T-helper 2 cell treated with Interferon-gamma antibody and Interleukin-4, amounts not matched to agents 5 μg/mL and 100 μg/mL, for 36 hours (primary cell): ENCODE measurements around the gene FNIP1.
"Not testable (repeated sequence)": the region's sequence is repeated elsewhere in the genome, so short reads cannot be mapped to it uniquely, and the experiment has no call there.

Experiments
- DNase-seq: peaks from one replicate; pipeline ENCODE4 v3.0.0; 2021; ENCODE audit warnings: low spot score
- H3K27ac Mint-ChIP-seq: one replicate; pipeline ENCODE4 v1.8.0; 2021; ENCODE audit warnings: mild to moderate bottlenecking, mixed read lengths
- H3K27me3 Mint-ChIP-seq: one replicate; pipeline ENCODE4 v1.8.0; 2021; ENCODE audit warnings: low read depth, mixed read lengths
- H3K36me3 Mint-ChIP-seq: one replicate; pipeline ENCODE4 v1.8.0; 2021; ENCODE audit warnings: low read depth, mixed read lengths
- H3K4me1 Mint-ChIP-seq: one replicate; pipeline ENCODE4 v1.8.0; 2021; ENCODE audit warnings: low read depth, mixed read lengths
- H3K4me3 Mint-ChIP-seq: one replicate; pipeline ENCODE4 v1.8.0; 2022; ENCODE audit warnings: mild to moderate bottlenecking, moderate library complexity, mixed read lengths
- H3K9me3 Mint-ChIP-seq: one replicate; pipeline ENCODE4 v1.8.0; 2021; ENCODE audit warnings: mixed read lengths

The FNIP1 gene

DNA sequence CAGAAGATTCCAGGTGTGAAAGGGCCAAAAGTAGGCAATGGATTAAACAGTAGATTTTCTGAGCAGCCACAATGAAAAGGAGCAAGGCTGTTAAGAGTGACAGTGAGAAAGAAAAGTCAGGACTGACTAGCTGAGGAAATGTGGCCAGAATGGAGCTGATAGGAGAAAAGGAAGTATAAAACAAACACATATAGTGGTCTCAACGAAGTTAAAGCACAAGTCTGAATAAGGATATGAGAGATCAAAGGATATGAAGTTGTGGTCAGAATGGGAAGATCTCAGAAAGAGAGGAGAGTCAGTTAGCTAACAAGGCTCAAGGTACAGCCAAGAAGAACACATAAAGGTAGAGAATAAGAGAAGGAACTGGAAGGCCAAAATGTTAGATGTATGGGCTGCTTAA is 39.9 kb downstream of the FNIP1 start:
- no peak overlapping the region for H3K27ac Mint-ChIP-seq
- no peaks in the 10 kb centered on the region for H3K9me3 Mint-ChIP-seq
- no peaks in the 10 kb centered on the region for H3K27me3 Mint-ChIP-seq
- H3K4me3 Mint-ChIP-seq = no peak overlapping the region
- peaks cover 21% of the 10 kb centered on the region for H3K4me1 Mint-ChIP-seq
- H3K36me3 Mint-ChIP-seq = peaks cover 18% of the 10 kb centered on the region
- no peak for DNase-seq

- DNase-seq = no peak
- Mint-ChIP-seq H3K27ac (no peak overlapping the region), H3K27me3 (no peaks in the 10 kb centered on the region), H3K4me1 (peaks cover 24% of the 10 kb centered on the region), H3K4me3 (no peak overlapping the region), H3K9me3 (no peaks in the 10 kb centered on the region), H3K36me3 (peaks cover 14% of the 10 kb centered on the region)
These were observed 42.5 kb downstream of the FNIP1 start for GRCh38 chr5:131754363-131754762.

DNA sequence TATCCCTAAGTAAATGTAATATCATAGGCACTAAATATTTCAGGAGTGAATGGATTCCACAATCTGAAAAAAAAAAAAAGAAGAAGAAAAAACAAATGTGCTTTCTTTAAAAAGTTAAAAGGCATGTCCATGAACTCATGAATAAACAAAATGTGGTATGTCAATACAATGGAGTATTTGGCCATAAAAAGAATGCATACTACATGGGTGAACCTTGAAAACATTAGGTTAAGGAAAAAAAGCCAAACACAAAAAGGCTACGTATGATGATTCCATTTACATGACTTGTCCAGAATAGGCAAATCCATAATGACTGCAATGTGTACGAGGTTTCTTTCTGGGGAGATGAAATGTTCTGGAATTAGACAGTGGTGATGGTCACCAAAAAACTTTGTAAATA is 45.3 kb downstream of the FNIP1 start:
- DNase-seq = no peak
- H3K27me3 Mint-ChIP-seq = no peaks in the 10 kb centered on the region
- peaks cover 13% of the 10 kb centered on the region for H3K36me3 Mint-ChIP-seq
- H3K4me1 Mint-ChIP-seq = peaks cover 29% of the 10 kb centered on the region
- H3K9me3 Mint-ChIP-seq = no peaks in the 10 kb centered on the region
- H3K4me3 Mint-ChIP-seq = no peak overlapping the region
- H3K27ac Mint-ChIP-seq = no peak overlapping the region

DNA sequence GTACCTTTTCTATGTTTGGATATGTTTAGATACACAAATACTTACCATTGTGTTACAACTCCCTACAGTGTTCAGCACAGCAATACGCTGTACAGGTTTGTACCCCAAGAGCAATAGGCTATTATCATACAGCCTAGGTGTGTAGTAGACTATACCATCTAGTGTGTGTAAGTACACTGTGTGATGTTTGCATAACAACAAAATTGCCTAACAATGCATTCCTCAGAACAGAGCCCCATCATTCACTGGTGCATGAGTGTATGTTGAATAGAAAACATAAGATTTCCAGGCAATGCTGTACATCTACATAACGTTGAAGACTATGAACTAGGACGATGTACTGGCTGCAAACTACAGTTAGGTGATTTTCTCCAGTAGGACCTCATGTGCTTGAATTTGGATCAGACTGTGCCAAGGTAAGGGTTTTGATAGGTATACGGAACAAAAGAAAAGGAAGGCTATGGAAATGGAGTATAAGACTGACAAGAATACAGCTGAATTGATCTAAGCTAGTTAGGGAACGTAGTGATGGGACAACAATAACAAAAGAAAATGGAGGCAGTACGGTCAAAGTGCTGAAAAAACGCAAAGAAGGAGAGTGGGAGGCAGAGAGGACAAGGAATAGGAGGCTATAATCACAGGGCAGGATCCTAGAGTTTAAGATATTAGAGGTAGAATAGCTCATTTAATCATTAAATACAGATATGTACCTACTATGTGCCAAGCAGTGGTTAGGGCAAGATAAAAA is 46.9 kb downstream of the FNIP1 start:
- Mint-ChIP-seq H3K36me3 (peaks cover 16% of the 10 kb centered on the region), H3K4me3 (no peak overlapping the region), H3K9me3 (no peaks in the 10 kb centered on the region), H3K27me3 (no peaks in the 10 kb centered on the region), H3K4me1 (peaks cover 37% of the 10 kb centered on the region), H3K27ac (no peak overlapping the region)
- DNase-seq = no peak

GRCh38 chr5:131749138-131749537 is 47.7 kb downstream of the FNIP1 start:
- peaks cover 32% of the 10 kb centered on the region for H3K4me1 Mint-ChIP-seq
- H3K27ac Mint-ChIP-seq = no peak overlapping the region
- no peak overlapping the region for H3K4me3 Mint-ChIP-seq
- peaks cover 17% of the 10 kb centered on the region for H3K36me3 Mint-ChIP-seq
- no peaks in the 10 kb centered on the region for H3K9me3 Mint-ChIP-seq
- H3K27me3 Mint-ChIP-seq = no peaks in the 10 kb centered on the region
- no peak for DNase-seq

DNA sequence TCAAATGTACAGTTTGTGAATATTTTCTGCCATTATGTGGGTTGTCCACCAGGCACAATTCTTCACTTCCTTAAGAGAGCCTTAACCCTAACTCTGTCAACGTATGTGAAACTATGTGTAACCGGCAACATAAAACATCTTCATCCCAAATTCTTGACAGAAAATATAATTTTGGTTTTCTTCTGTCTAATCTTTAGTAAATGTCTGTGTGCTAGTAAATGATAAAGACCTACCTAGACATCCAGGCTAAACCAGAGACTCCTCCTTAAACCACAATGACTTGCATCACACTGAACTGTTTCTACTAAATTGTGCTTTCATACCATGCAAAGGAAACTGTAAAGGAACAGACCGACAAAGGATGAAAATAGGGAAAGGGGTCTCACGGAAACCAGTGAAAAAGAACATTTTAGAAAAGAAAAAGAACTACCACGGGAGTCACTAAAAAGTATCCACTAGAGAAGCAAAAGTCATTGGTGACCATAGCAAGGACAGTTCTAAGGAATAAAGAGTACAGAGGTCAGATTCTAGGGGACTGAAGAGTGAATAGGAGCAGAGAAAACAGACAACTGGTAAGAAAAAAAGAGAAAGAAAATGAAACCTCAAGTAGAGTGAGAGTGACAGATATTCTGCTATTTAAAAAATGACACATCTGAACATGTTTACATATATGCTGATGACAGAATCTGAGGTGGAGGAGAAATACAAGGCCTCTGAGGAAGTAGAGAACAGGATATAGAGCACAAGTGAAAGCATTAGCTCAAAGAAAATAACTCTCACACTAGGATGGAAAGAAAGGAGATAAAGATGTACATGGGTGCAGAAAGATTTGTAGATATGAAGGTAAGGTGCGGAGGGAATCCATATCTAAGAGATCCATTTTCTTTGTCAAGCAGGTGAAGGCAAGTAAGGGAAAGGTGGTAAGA is 49.4 kb downstream of the FNIP1 start:
- H3K4me3 Mint-ChIP-seq = peak overlapping the region; percentile 65
- peaks cover 31% of the 10 kb centered on the region for H3K4me1 Mint-ChIP-seq
- DNase-seq = no peak
- H3K9me3 Mint-ChIP-seq = no peaks in the 10 kb centered on the region
- peak overlapping the region; percentile 91 for H3K27ac Mint-ChIP-seq
- no peaks in the 10 kb centered on the region for H3K27me3 Mint-ChIP-seq
- peaks cover 31% of the 10 kb centered on the region for H3K36me3 Mint-ChIP-seq

DNA sequence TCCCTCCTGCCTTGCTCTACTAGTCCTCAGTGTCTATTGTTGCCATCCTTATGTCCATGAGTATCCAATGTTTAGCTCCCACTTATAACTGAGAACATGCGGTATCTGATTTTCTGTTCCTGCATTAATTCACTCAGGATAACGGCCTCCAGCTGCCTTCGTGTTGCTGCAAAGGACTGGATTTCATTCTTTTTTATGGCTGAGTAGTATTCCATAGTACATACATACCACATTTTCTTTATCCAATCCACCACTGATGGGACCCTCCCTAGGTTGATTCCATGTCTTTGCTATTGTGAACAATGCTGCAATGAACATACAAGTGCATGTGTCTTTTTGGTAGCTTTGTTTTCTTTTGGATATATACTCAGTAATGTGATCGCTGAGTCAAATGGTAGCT is 50.4 kb downstream of the FNIP1 start:
- peak overlapping the region; percentile 91 for H3K27ac Mint-ChIP-seq

DNA sequence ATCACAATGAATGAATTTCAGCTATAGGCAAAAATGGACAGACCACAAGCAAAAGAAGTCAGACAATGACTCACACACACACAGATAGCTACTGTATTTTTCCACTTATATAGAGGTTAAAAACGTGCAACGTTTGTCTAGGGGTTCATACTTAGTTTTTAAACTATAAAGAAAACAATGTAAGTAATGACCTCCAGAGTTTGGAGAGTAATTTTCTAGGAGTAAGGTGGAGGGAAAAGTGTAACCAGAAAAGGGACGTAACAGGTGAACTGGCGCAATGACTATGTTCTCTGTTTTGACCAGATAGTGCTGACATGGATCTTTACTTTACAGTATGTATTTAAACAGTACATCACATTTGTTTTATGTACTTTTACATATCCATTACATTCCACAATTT is 51.1 kb downstream of the FNIP1 start:
- peaks cover 28% of the 10 kb centered on the region for H3K4me1 Mint-ChIP-seq
- no peaks in the 10 kb centered on the region for H3K27me3 Mint-ChIP-seq
- H3K4me3 Mint-ChIP-seq = no peak overlapping the region
- no peaks in the 10 kb centered on the region for H3K9me3 Mint-ChIP-seq
- no peak overlapping the region for H3K27ac Mint-ChIP-seq
- peaks cover 38% of the 10 kb centered on the region for H3K36me3 Mint-ChIP-seq
- DNase-seq = no peak

More for the DNA sequence above, 50.4 kb downstream of the FNIP1 start:
- H3K4me1 Mint-ChIP-seq = peaks cover 28% of the 10 kb centered on the region
- no peak overlapping the region for H3K4me3 Mint-ChIP-seq
- no peaks in the 10 kb centered on the region for H3K9me3 Mint-ChIP-seq
- no peak for DNase-seq
- H3K27me3 Mint-ChIP-seq = no peaks in the 10 kb centered on the region
- H3K36me3 Mint-ChIP-seq = peaks cover 33% of the 10 kb centered on the region

DNA sequence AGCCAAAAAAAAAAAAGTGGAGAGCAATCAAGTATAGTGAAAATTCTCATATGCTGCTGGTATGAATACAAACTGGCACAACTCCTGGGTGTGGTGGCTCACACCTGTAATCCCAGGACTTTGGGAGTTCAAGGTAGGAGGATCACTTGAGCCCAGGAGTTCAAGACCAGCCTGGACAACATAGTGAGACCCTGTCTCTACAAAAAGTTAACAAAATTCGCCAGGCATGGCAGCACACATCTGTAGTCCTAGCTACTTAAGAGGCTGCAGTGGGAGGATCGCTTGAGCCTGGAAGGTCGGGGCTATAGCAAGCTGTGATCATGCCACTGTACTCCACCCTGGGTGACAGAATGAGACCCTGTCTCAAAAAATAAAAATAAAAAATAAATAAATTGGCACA is 51.7 kb downstream of the FNIP1 start:
- H3K27ac Mint-ChIP-seq = no peak overlapping the region
- H3K27me3 Mint-ChIP-seq = no peaks in the 10 kb centered on the region
- peaks cover 43% of the 10 kb centered on the region for H3K36me3 Mint-ChIP-seq
- no peak overlapping the region for H3K4me3 Mint-ChIP-seq
- DNase-seq = no peak
- no peaks in the 10 kb centered on the region for H3K9me3 Mint-ChIP-seq
- peaks cover 28% of the 10 kb centered on the region for H3K4me1 Mint-ChIP-seq

- DNase-seq = no peak
- Mint-ChIP-seq H3K27ac (no peak overlapping the region), H3K9me3 (no peaks in the 10 kb centered on the region), H3K4me1 (peaks cover 3% of the 10 kb centered on the region), H3K4me3 (no peak overlapping the region), H3K36me3 (peaks cover 53% of the 10 kb centered on the region), H3K27me3 (no peaks in the 10 kb centered on the region)
These were observed 56.3 kb downstream of the FNIP1 start for GRCh38 chr5:131740477-131740876.

- peaks cover 53% of the 10 kb centered on the region for H3K36me3 Mint-ChIP-seq
- DNase-seq = no peak
- H3K4me1 Mint-ChIP-seq = peaks cover 2% of the 10 kb centered on the region
- H3K27me3 Mint-ChIP-seq = no peaks in the 10 kb centered on the region
- H3K9me3 Mint-ChIP-seq = peaks cover 13% of the 10 kb centered on the region
- H3K27ac Mint-ChIP-seq = no peak overlapping the region
- no peak overlapping the region for H3K4me3 Mint-ChIP-seq
These were observed 61.4 kb downstream of the FNIP1 start for GRCh38 chr5:131735393-131735792.

- Mint-ChIP-seq H3K36me3 (peaks cover 52% of the 10 kb centered on the region), H3K9me3 (peaks cover 13% of the 10 kb centered on the region)
- H3K27me3 Mint-ChIP-seq, H3K27ac Mint-ChIP-seq, H3K4me1 Mint-ChIP-seq, H3K4me3 Mint-ChIP-seq, DNase-seq: not testable (repeated sequence)
These were observed 61.9 kb downstream of the FNIP1 start for GRCh38 chr5:131734939-131735338.

- H3K4me3 Mint-ChIP-seq, DNase-seq, H3K27ac Mint-ChIP-seq, H3K27me3 Mint-ChIP-seq, H3K4me1 Mint-ChIP-seq: not testable (repeated sequence)
- Mint-ChIP-seq H3K36me3 (peaks cover 69% of the 10 kb centered on the region), H3K9me3 (peaks cover 38% of the 10 kb centered on the region)
These were observed 67.5 kb downstream of the FNIP1 start for GRCh38 chr5:131729292-131729691.

DNA sequence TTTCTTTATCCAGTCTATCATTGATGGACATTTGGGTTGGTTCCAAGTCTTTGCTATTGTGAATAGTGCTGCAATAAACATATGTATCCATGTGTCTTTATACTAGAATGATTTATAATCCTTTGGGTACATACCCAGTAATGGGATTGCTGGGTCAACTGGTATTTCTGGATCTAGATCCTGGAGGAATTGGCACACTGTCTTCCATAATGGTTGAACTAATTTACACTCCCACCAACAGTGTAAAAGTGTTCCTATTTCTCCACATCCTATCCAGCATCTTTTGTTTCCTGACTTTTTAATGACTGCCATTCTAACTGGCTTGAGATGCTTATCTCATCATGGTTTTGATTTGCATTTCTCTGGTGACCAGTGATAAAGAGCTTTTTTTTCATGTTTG is 72.7 kb downstream of the FNIP1 start:
- H3K4me1 Mint-ChIP-seq, H3K27me3 Mint-ChIP-seq, H3K27ac Mint-ChIP-seq, H3K4me3 Mint-ChIP-seq, DNase-seq: not testable (repeated sequence)
- Mint-ChIP-seq H3K9me3 (peaks cover 49% of the 10 kb centered on the region), H3K36me3 (peaks cover 66% of the 10 kb centered on the region)
